Measurements from ENCODE around the gene DDA1. TPM values are rescaled to one million over a fixed set of nuclear protein-coding genes. Genes with fewer than 3 reads are reported as not detected.

The DDA1 gene
- total RNA-seq, 6 experiments from 2014 or later: 77.1 to 92.5 (median 83.4) TPM

DNA sequence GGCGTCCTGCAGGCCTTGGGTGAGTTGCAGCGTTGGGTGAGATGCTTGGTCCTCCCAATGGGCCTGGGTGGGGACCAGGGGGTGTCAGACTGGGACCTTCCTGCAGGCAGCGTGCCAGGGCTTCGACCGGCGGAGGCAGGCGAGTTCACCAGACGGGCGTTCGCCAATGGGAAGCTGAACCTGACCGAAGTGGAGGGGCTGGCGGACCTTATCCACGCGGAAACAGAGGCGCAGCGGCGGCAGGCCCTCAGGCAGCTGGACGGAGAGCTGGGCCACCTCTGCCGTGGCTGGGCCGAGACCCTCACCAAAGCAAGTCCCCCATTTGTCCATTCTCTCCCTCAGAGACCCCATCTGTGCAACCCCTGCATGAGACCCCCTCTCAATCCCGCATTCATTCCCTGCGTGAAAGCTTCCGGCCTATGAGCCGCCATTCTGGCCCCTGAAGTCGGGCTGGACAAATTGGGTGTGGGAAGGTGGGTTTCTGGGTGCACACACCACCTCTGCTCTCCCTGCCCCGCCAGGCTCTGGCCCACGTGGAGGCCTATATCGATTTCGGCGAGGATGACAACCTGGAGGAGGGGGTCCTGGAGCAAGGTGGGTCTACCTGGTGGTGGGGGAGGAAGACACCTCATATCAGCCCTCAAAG is 29.2 kb downstream of the DDA1 start:
- Mint-ChIP-seq H3K36me3 (ENCODE audit: low read depth) (no peaks in the 10 kb centered on the region), H3K4me3 (peak overlapping the region; percentile 94), H3K4me1 (ENCODE audit: low read depth) (peaks cover 12% of the 10 kb centered on the region), H3K27ac (no peak overlapping the region; the same call in 1 of the 2 replicates), H3K9me3 (no peaks in the 10 kb centered on the region), H3K27me3 (ENCODE audit: insufficient read depth) (peaks cover 2% of the 10 kb centered on the region; the same call in 1 of the 2 replicates)
- TF ChIP-seq, protein P1, sequence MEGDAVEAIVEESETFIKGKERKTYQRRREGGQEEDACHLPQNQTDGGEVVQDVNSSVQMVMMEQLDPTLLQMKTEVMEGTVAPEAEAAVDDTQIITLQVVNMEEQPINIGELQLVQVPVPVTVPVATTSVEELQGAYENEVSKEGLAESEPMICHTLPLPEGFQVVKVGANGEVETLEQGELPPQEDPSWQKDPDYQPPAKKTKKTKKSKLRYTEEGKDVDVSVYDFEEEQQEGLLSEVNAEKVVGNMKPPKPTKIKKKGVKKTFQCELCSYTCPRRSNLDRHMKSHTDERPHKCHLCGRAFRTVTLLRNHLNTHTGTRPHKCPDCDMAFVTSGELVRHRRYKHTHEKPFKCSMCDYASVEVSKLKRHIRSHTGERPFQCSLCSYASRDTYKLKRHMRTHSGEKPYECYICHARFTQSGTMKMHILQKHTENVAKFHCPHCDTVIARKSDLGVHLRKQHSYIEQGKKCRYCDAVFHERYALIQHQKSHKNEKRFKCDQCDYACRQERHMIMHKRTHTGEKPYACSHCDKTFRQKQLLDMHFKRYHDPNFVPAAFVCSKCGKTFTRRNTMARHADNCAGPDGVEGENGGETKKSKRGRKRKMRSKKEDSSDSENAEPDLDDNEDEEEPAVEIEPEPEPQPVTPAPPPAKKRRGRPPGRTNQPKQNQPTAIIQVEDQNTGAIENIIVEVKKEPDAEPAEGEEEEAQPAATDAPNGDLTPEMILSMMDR (IDR thresholded peaks at IDR 0.05): no peak
- DNase-seq: no peak

DNA sequence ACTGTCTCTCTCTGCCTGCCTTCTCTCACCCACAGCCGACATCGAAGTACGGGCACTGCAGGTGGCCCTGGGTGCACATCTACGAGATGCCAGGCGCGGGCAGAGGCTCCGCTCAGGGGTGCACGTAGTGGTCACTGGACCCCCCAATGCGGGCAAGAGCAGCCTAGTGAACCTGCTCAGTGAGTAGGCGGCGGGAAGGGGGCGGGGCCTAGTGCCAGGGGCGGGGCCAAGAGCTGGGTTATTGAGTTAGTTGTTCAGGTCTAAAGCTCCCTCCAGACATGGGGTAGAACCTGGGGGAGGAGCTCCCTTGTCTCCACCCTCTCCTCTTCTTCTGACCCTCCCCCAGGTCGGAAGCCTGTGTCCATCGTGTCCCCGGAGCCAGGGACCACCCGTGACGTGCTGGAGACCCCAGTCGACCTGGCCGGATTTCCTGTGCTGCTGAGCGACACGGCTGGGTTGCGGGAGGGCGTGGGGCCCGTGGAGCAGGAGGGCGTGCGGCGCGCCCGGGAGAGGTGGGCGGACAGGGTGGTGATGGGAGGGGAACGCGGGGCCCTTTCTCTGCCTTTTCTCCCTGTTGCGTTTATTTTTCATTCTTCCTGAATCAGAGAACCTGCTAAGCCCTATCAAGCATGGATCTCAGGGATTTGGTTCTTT is 29.9 kb downstream of the DDA1 start:
- H3K27ac Mint-ChIP-seq: no peak overlapping the region
- no peaks in the 10 kb centered on the region for H3K9me3 Mint-ChIP-seq
- no peak for DNase-seq

DNA sequence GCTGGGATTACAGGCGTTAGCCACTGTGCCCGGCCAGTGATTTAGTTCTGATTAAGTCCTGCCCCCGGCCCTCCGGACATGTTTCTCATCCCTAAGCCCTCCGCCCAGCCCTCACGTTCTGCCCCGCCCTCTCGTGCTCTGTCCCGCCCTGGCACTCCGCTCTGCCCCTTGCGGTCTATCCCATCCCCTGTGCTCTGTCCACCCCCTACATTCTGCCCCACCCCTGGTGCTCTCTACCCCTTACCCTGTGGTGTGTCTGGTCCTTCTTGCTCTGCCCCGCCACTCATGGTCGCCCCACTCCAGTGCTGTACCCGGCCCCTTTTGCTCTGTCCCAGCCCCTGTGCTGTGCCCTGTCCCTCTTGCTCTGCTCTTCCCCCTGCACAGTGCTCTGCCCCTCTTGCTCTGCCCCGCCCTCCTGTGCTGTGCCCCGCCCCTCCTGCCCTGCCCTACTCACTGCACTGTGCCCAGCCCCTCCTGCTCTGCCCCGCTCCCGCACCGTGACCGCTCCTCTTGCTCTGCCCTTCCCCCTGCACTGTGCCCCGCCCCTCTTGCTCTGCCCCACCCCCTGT is 31.0 kb downstream of the DDA1 start:
- Mint-ChIP-seq H3K9me3 (no peaks in the 10 kb centered on the region), H3K27ac (no peak overlapping the region), H3K4me1 (ENCODE audit: low read depth) (0 out of 2 replicates have a peak, but pooled peaks cover under 1% of the 10 kb centered on the region), H3K27me3 (ENCODE audit: insufficient read depth) (no peaks in the 10 kb centered on the region), H3K36me3 (ENCODE audit: low read depth) (no peaks in the 10 kb centered on the region), H3K4me3 (no peak overlapping the region)
- TF ChIP-seq, protein P1 (IDR thresholded peaks at IDR 0.05): no peak
- DNase-seq: no peak

More for the DNA sequence above, 29.9 kb downstream of the DDA1 start:
- peaks cover 2% of the 10 kb centered on the region; the same call in 1 of the 2 replicates for H3K27me3 Mint-ChIP-seq (ENCODE audit: insufficient read depth)
- TF ChIP-seq, protein P1 (IDR thresholded peaks at IDR 0.05): no peak
- H3K4me3 Mint-ChIP-seq: no peak overlapping the region; the same call in 1 of the 2 replicates
- H3K4me1 Mint-ChIP-seq (ENCODE audit: low read depth): peaks cover 7% of the 10 kb centered on the region; the same call in 1 of the 2 replicates
- no peaks in the 10 kb centered on the region for H3K36me3 Mint-ChIP-seq (ENCODE audit: low read depth)

DNA sequence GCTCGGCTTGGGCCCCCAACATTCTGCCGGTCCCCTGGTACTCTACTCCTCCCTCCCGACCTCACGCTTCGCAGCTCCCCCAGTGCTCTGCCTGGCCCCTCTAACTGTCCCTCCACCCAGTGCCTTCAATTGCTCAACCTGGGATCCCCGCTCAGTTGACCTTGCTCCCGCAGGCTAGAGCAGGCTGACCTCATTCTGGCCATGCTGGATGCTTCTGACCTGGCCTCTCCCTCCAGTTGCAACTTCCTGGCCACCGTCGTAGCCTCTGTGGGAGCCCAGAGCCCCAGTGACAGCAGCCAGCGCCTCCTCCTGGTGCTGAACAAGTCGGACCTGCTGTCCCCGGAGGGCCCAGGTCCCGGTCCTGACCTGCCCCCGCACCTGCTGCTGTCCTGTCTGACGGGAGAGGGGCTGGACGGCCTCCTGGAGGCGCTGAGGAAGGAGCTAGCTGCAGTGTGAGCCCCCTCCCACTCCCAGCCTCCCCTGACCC is 31.6 kb downstream of the DDA1 start:
- H3K4me1 Mint-ChIP-seq (ENCODE audit: low read depth): no peaks in the 10 kb centered on the region
- no peak overlapping the region for H3K27ac Mint-ChIP-seq
- H3K27me3 Mint-ChIP-seq (ENCODE audit: insufficient read depth): no peaks in the 10 kb centered on the region
- no peaks in the 10 kb centered on the region for H3K36me3 Mint-ChIP-seq (ENCODE audit: low read depth)
- DNase-seq: no peak
- TF ChIP-seq, protein P1 (IDR thresholded peaks at IDR 0.05): no peak; the same call in 1 of the 2 replicates
- no peak overlapping the region for H3K4me3 Mint-ChIP-seq
- no peaks in the 10 kb centered on the region for H3K9me3 Mint-ChIP-seq

DNA sequence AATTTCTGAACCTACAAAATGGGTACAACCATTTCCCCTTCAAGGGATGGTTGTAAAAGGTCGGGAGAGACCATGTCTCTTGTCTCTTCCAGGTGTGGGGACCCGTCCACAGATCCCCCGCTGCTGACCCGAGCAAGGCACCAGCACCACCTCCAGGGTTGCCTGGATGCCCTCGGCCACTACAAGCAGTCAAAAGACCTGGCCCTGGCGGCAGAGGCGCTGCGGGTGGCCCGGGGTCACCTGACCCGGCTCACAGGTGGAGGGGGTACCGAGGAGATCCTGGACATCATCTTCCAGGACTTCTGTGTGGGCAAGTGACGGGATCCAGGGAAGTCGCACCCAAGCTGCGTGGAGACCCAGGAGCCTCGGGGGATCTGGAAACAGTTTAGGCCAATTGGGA is 32.0 kb downstream of the DDA1 start:
- Mint-ChIP-seq H3K9me3 (no peaks in the 10 kb centered on the region), H3K4me1 (ENCODE audit: low read depth) (no peaks in the 10 kb centered on the region), H3K4me3 (no peak overlapping the region), H3K27ac (no peak overlapping the region), H3K27me3 (ENCODE audit: insufficient read depth) (no peaks in the 10 kb centered on the region; the same call in 1 of the 2 replicates), H3K36me3 (ENCODE audit: low read depth) (no peaks in the 10 kb centered on the region)
- DNase-seq: no peak
- TF ChIP-seq, protein P1 (IDR thresholded peaks at IDR 0.05): no peak

Measured in HFFc6 (cell line).